Measurements from ENCODE around the gene KLHL18.

- TF ChIP-seq MAZ (IDR thresholded peaks at IDR 0.05; ENCODE audit: borderline replicate concordance, low read depth, low read length) (no peak), CHD1 (IDR thresholded peaks at IDR 0.05; ENCODE audit: low read depth, low read length) (no peak), CEBPB (IDR thresholded peaks at IDR 0.05; ENCODE audit: low read depth, low read length) (no peak), RAD21 (IDR thresholded peaks at IDR 0.05; ENCODE audit: low read length) (no peak), CTCF (conservative IDR thresholded peaks at IDR 0.05; ENCODE audit: low read depth, low read length) (no peak), POLR2A (IDR thresholded peaks at IDR 0.05; ENCODE audit: low read depth, low read length) (no peak), RCOR1 (IDR thresholded peaks at IDR 0.05; ENCODE audit: insufficient replicate concordance, low read length) (no peak), SMC3 (IDR thresholded peaks at IDR 0.05; ENCODE audit: low read depth, low read length) (no peak), RFX5 (IDR thresholded peaks at IDR 0.05; ENCODE audit: low read depth, low read length) (no peak), BHLHE40 (IDR thresholded peaks at IDR 0.05; ENCODE audit: low read depth, low read length) (no peak), NFE2L2 (IDR thresholded peaks at IDR 0.05; ENCODE audit: low read depth, low read length) (no peak), MAFK (IDR thresholded peaks at IDR 0.05; ENCODE audit: low read depth, low read length) (0 out of 2 replicates have a peak, but pooled peaks have one; percentile 22), FOS (IDR thresholded peaks at IDR 0.05; ENCODE audit: low read depth, low read length) (no peak)
Measured at GRCh38 chr3:47319956-47320355, 37.2 kb downstream of the KLHL18 start.

Data from IMR-90 (cell line).